K562 (cell line): ENCODE measurements around the gene TMOD3. TPM values are rescaled to one million over a fixed set of nuclear protein-coding genes. Genes with fewer than 3 reads are reported as not detected.

Experiments used
- ATAC-seq: fragments of 200-7000 bp; cut with Tn5 transposase; 3 replicates; pipeline ENCODE4 v1.9.1; 2020; ENCODE audit warnings: moderate library complexity
- BruUV-seq: library from RNA; stranded (reverse); fragments of 400-500 nt; replicated peaks from 2 replicates; lab custom pipeline; 2021; lab: Mats Ljungman, UMichigan
- CTCF ChIA-PET: fragments of 300-600 bp; formaldehyde crosslinking; extraction: SDS; loops from one replicate; lab custom pipeline; 2021; ENCODE audit warnings: low intra/inter-chr PET ratio; lab: Yijun Ruan, JAX
- POLR2A ChIA-PET: fragments of 300-600, 350-650 bp; sonication (Branson Sonifier 250); formaldehyde crosslinking; extraction: SDS; loops from one replicate; lab custom pipeline; 2021; ENCODE audit warnings: antibody characterized with exemption, inconsistent platforms; lab: Yijun Ruan, JAX
- DNase-seq, 4 experiments: peaks; one replicate each; pipeline versions ENCODE4 v3.0.0 to v3.0.0-alpha.2; 2011 to 2018; ENCODE audit warnings: low spot score in 3 of 4, mixed read lengths in 3 of 4; ENCODE audit errors: extremely low read depth in 1 of 4
- FAIRE-seq: peaks from 2 replicates; lab custom pipeline; 2011; peaks lifted over from hg19 to GRCh38; lab: Jason Lieb, UNC
- H2AFZ ChIP-seq: 2 replicates; pipeline ENCODE4 v1.6.0; 2011; ENCODE audit warnings: low read depth, low read length, control low read depth, inconsistent platforms
- H3K27ac ChIP-seq: fragments of 200-600 bp; 3 replicates; pipeline ENCODE4 v1.8.0; 2011; ENCODE audit warnings: low read depth, mild to moderate bottlenecking, control low read depth, inconsistent platforms, low read length, moderate library complexity, mixed read lengths; ENCODE audit errors: extremely low read depth
- H3K27me3 ChIP-seq, 2 experiments: fragments of 300-600 bp in 1 of 2; 2 replicates in 1 of 2; 3 replicates in 1 of 2; pipeline versions ENCODE4 v1.6.0 to v1.8.0; 2011; ENCODE audit warnings: inconsistent platforms in 2 of 2, low read length in 2 of 2, mild to moderate bottlenecking in 1 of 2, mixed read lengths in 1 of 2, moderate library complexity in 1 of 2; ENCODE audit not compliant: control insufficient read depth in 2 of 2, insufficient read depth in 2 of 2
- H3K36me3 ChIP-seq: fragments of 300-600 bp; 3 replicates; pipeline ENCODE4 v1.8.0; 2011; ENCODE audit warnings: mild to moderate bottlenecking, low read length, inconsistent platforms; ENCODE audit not compliant: control insufficient read depth, insufficient read depth
- H3K4me1 ChIP-seq, 2 experiments: fragments of 200-600 bp in 1 of 2; replicated peaks in 1 of 2; 2 replicates in 1 of 2; 3 replicates in 1 of 2; pipeline versions ENCODE4 v1.5.1 to v1.8.0; 2011; ENCODE audit warnings: inconsistent platforms in 2 of 2, low read length in 2 of 2, mild to moderate bottlenecking in 1 of 2, mixed read lengths in 1 of 2, moderate library complexity in 1 of 2; ENCODE audit not compliant: control insufficient read depth in 2 of 2, insufficient read depth in 2 of 2
- H3K4me2 ChIP-seq: 2 replicates; pipeline ENCODE4 v1.6.1; 2011; ENCODE audit warnings: low read length, control low read depth, inconsistent platforms, mixed read lengths; ENCODE audit not compliant: insufficient read depth
- H3K4me3 ChIP-seq: fragments of 200-600 bp; sonication (generic), shearing (Covaris generic); 2 replicates; pipeline ENCODE4 v1.5.1; 2016; ENCODE audit warnings: control low read depth, inconsistent platforms
- H3K79me2 ChIP-seq: fragments of 200-600 bp; 3 replicates; pipeline ENCODE4 v1.8.0; 2011; ENCODE audit warnings: low read length, inconsistent platforms; ENCODE audit not compliant: control insufficient read depth, insufficient read depth
- H3K9ac ChIP-seq, 2 experiments: 2 replicates each; pipeline versions ENCODE4 v1.6.0 to v1.6.1; 2011; ENCODE audit warnings: low read depth in 2 of 2, low read length in 2 of 2, control low read depth in 1 of 2, inconsistent platforms in 1 of 2, mild to moderate bottlenecking in 1 of 2, mixed read lengths in 1 of 2; ENCODE audit not compliant: insufficient read depth in 1 of 2
- H3K9me1 ChIP-seq: one replicate; pipeline ENCODE4 v1.6.0; 2011; ENCODE audit warnings: inconsistent platforms, mild to moderate bottlenecking, low read length, moderate library complexity; ENCODE audit not compliant: control insufficient read depth, insufficient read depth
- H3K9me3 ChIP-seq: replicated peaks from 2 replicates; pipeline ENCODE4 v1.5.1; 2011; ENCODE audit warnings: low read depth, low read length, inconsistent platforms; ENCODE audit not compliant: control insufficient read depth, insufficient read depth
- H4K20me1 ChIP-seq: replicated peaks from 2 replicates; pipeline ENCODE4 v1.6.1; 2011; ENCODE audit warnings: low read length, inconsistent platforms, mixed read lengths; ENCODE audit not compliant: control insufficient read depth, insufficient read depth
- E2F3 ChIP-seq: fragments of 250-450 bp; sonication (Bioruptor Pico); IDR thresholded peaks from 2 replicates; pipeline ENCODE4 v1.4.0; 2020; ENCODE audit warnings: mild to moderate bottlenecking
- MAFG ChIP-seq: fragments of 450-650 bp; conservative IDR thresholded peaks from 2 replicates; pipeline ENCODE4 v1.6.1; 2016; ENCODE audit warnings: missing genetic modification characterization, missing compliant biosample characterization
- MYC ChIP-seq, 2 experiments: fragments of 250-450 bp in 1 of 2; sonication (Bioruptor Pico) in 1 of 2; IDR thresholded peaks; 2 replicates each; pipeline versions ENCODE4 v1.5.1 to v1.6.1; 2012 to 2021; ENCODE audit warnings: low read depth in 2 of 2, borderline replicate concordance in 1 of 2, improper control_type of control experiment in 1 of 2, low read length in 1 of 2, mild to moderate bottlenecking in 1 of 2, moderate library complexity in 1 of 2
- NCOR1 ChIP-seq: fragments of 450-650 bp; IDR thresholded peaks from 2 replicates; pipeline ENCODE4 v1.6.1; 2016; ENCODE audit warnings: mild to moderate bottlenecking, moderate library complexity
- RBBP5 ChIP-seq: fragments of 200-600 bp; sonication (generic); IDR thresholded peaks from 2 replicates; pipeline ENCODE4 v1.6.1; 2012; ENCODE audit warnings: borderline replicate concordance, mild to moderate bottlenecking, low read length, control low read depth, inconsistent platforms; ENCODE audit not compliant: insufficient read depth, poor library complexity, severe bottlenecking
- SAP30 ChIP-seq: fragments of 200-600 bp; sonication (generic); IDR thresholded peaks from 2 replicates; pipeline ENCODE4 v1.6.1; 2012; ENCODE audit warnings: borderline replicate concordance, low read depth, mild to moderate bottlenecking, moderate library complexity, low read length, control low read depth, inconsistent platforms; ENCODE audit not compliant: insufficient read depth, poor library complexity, severe bottlenecking
- SRSF7 ChIP-seq: fragments of 200-400 bp; formaldehyde crosslinking; optimal IDR thresholded peaks from 2 replicates; pipeline ENCODE3; 2017; ENCODE audit warnings: mild to moderate bottlenecking, low read depth, low read length
- ZNF133 ChIP-seq: fragments of 250-450 bp; sonication (Bioruptor Pico); IDR thresholded peaks from 2 replicates; pipeline ENCODE4 v1.4.0; 2020; ENCODE audit warnings: mild to moderate bottlenecking
- ZNF146 ChIP-seq: IDR thresholded peaks from one replicate; pipeline ENCODE4 v1.6.1; 2018; ENCODE audit warnings: missing compliant biosample characterization; ENCODE audit not compliant: unreplicated experiment
- ZNF644 ChIP-seq: fragments of 200-800 bp; sonication (Bioruptor generic); IDR thresholded peaks from 2 replicates; pipeline ENCODE4 v1.6.1; 2016; ENCODE audit warnings: low read depth, missing genetic modification characterization, missing compliant biosample characterization
- ZSCAN32 ChIP-seq: fragments of 450-650 bp; formaldehyde crosslinking; IDR thresholded peaks from 2 replicates; pipeline ENCODE4 v1.4.0; 2020; ENCODE audit warnings: mild to moderate bottlenecking, moderate library complexity
- WGBS: fragments of 100-300 bp; shearing (Covaris generic); methylation state at CpG from one replicate; pipeline ENCODE4 v1.1.6; 2016; ENCODE audit warnings: low coverage, mixed read lengths; ENCODE audit not compliant: insufficient coverage; ENCODE audit errors: missing lambda C conversion rate; 5-methylcytosine and 5-hydroxymethylcytosine counted together
- in situ Hi-C: fragments of 300-500 bp; cut with MboI; formaldehyde crosslinking; loops from 4 replicates; pipeline ENCODE4 v1.15.0; 2018; ENCODE audit warnings: inconsistent platforms, mixed read lengths
- intact Hi-C: fragments of 100-400 bp; cut with micrococcal nuclease; formaldehyde crosslinking; loops from 2 replicates; pipeline ENCODE4 v1.14.2; 2022
- polyA plus RNA-seq, 8 experiments: library from polyadenylated mRNA; depleted of rRNA in 4 of 8; stranded (reverse) in 5 of 8; unstranded in 3 of 8; fragments of >200 nt; fragmentation: Nextera tagmentation in 2 of 8; fragmentation: Illumina TruSeq in 1 of 8; extraction: Ambion mirVana in 2 of 8; extraction: Trizol in 1 of 8; gene quantifications; 2 replicates each; pipeline versions ENCODE4 v1.2.1 to v1.2.3, GENCODE V29; 2011 to 2014; ENCODE audit warnings: inconsistent platforms in 1 of 8, missing spikeins in 1 of 8
- total RNA-seq, 7 experiments: library from RNA; depleted of rRNA in 6 of 7; stranded (reverse); fragments of >200 nt in 6 of 7; fragmentation: Illumina TruSeq in 2 of 7; extraction: Trizol in 2 of 7; gene quantifications; 2 replicates each; pipeline versions ENCODE4 v1.2.1 to v1.2.3, GENCODE V29; 2011 to 2021; ENCODE audit warnings: low replicate concordance in 1 of 7
- TF ChIP-seq, protein P1 (sequence below): IDR thresholded peaks from 3 replicates; pipeline ENCODE4 v1.6.1; 2011; ENCODE audit warnings: borderline replicate concordance, mild to moderate bottlenecking; ENCODE audit not compliant: insufficient read length, insufficient read depth
- TF ChIP-seq, protein P2 (sequence below): fragments of 250-450 bp; sonication (Bioruptor Pico); IDR thresholded peaks from 2 replicates; pipeline ENCODE4 v1.8.0; 2022; ENCODE audit warnings: inconsistent platforms
- TF ChIP-seq, protein P3 (sequence below): sonication (generic); formaldehyde crosslinking; IDR thresholded peaks from 2 replicates; pipeline ENCODE4 v1.8.1; 2023; ENCODE audit warnings: mild to moderate bottlenecking, missing genetic modification reagents
- TF ChIP-seq, protein P4 (sequence below): IDR thresholded peaks from 2 replicates; pipeline ENCODE4 v1.6.1; 2011; ENCODE audit not compliant: insufficient read length; ENCODE audit errors: extremely low read depth

The TMOD3 gene
- total and polyA plus RNA-seq, 9 of the 15 experiments (the other 6 are each of a cell fraction or from before 2014, with no cell fraction given): 6.8 to 45.0 (median 30.9) TPM

DNA sequence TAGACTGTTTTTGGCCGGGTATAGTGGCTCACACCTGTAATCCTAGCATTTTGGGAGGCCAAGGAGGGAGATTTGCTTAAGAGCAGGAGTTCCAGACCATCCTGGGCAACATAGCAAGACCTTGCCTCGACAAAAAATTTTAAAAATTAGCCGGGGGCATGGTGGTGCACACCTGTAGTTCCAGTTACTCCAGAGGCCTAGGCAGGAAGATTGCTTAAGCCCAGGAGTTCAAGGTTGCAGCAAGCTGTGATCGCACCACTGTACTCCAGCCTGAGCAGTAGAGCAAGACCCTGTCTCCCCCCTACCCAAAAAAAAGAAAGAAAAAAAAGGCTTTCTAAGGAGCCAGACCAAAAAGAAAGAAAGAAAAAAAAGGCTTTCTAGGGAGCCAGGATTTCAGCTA, 36.7 kb downstream of the TMOD3 start (continued):
- TF ChIP-seq, protein P1, sequence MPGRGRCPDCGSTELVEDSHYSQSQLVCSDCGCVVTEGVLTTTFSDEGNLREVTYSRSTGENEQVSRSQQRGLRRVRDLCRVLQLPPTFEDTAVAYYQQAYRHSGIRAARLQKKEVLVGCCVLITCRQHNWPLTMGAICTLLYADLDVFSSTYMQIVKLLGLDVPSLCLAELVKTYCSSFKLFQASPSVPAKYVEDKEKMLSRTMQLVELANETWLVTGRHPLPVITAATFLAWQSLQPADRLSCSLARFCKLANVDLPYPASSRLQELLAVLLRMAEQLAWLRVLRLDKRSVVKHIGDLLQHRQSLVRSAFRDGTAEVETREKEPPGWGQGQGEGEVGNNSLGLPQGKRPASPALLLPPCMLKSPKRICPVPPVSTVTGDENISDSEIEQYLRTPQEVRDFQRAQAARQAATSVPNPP: no peak
- TF ChIP-seq, protein P2, sequence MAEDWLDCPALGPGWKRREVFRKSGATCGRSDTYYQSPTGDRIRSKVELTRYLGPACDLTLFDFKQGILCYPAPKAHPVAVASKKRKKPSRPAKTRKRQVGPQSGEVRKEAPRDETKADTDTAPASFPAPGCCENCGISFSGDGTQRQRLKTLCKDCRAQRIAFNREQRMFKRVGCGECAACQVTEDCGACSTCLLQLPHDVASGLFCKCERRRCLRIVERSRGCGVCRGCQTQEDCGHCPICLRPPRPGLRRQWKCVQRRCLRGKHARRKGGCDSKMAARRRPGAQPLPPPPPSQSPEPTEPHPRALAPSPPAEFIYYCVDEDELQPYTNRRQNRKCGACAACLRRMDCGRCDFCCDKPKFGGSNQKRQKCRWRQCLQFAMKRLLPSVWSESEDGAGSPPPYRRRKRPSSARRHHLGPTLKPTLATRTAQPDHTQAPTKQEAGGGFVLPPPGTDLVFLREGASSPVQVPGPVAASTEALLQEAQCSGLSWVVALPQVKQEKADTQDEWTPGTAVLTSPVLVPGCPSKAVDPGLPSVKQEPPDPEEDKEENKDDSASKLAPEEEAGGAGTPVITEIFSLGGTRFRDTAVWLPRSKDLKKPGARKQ (CRISPR knock-in tag): no peak

DNA sequence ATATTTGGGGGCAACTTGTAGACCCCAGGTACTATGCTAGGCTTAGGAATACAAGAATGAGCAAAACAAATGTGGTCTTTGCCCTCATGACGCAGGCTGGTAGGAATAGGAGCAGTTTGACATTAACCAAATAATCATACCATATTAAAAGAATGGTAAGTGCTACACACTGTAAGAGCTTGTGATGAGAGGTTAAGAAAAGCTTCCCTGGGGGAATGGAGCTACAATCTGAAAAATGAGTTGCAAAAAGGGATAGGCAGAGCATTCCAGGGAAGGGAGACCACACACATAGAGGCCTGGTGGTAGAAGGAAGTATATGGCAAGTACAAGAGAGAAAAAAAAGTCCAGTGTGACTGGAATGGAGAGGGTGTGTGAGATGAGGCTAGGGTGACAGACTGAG, 37.3 kb downstream of the TMOD3 start:
- no TSS peak for BruUV-seq
- Histone ChIP-seq H3K4me3 (no peak overlapping the region), H3K9ac (no peak overlapping the region), H3K79me2 (no peaks in the 10 kb centered on the region), H3K9me1 (no peaks in the 10 kb centered on the region), H3K27me3 (no peaks in the 10 kb centered on the region), H3K4me1 (no peaks in the 10 kb centered on the region; a peak in 2 of 5 replicates), H3K4me2 (no peak overlapping the region), H2AFZ (no peak overlapping the region), H3K9me3 (no peaks in the 10 kb centered on the region; the same call in 1 of the 2 replicates), H3K36me3 (peaks cover 70% of the 10 kb centered on the region; the same call in 2 of the 3 replicates), H3K27ac (no peak overlapping the region), H4K20me1 (no peaks in the 10 kb centered on the region)
- FAIRE-seq (no peak), ATAC-seq (peak; percentile 44; the same call in 1 of the 3 replicates), DNase-seq (no peak)
- in situ Hi-C loops (no loop called here), intact Hi-C loops (no loop called here)
- ChIA-PET CTCF (no interaction called here), POLR2A (no interaction called here)
- WGBS: 95% methylated on average over 1 of the region's 1 CpG
- no peak for TF ChIP-seq MAFG
- no peak for TF ChIP-seq ZNF146 (CRISPR knock-in tag)
- TF ChIP-seq, protein P3, sequence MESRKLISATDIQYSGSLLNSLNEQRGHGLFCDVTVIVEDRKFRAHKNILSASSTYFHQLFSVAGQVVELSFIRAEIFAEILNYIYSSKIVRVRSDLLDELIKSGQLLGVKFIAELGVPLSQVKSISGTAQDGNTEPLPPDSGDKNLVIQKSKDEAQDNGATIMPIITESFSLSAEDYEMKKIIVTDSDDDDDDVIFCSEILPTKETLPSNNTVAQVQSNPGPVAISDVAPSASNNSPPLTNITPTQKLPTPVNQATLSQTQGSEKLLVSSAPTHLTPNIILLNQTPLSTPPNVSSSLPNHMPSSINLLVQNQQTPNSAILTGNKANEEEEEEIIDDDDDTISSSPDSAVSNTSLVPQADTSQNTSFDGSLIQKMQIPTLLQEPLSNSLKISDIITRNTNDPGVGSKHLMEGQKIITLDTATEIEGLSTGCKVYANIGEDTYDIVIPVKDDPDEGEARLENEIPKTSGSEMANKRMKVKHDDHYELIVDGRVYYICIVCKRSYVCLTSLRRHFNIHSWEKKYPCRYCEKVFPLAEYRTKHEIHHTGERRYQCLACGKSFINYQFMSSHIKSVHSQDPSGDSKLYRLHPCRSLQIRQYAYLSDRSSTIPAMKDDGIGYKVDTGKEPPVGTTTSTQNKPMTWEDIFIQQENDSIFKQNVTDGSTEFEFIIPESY (CRISPR knock-in tag): no peak
- no peak for TF ChIP-seq RBBP5
- TF ChIP-seq MYC (IDR thresholded peaks at IDR 0.05; ENCODE audit: low read depth, low read length): no peak
- no peak for TF ChIP-seq MYC (CRISPR knock-in tag; IDR thresholded peaks at IDR 0.05; ENCODE audit: borderline replicate concordance, low read depth)
- no peak for TF ChIP-seq ZSCAN32
- TF ChIP-seq ZNF133 (CRISPR knock-in tag): no peak
- no peak for TF ChIP-seq NCOR1
- TF ChIP-seq E2F3 (CRISPR knock-in tag): no peak
- no peak for TF ChIP-seq ZNF644 (tag)
- TF ChIP-seq, protein P4, sequence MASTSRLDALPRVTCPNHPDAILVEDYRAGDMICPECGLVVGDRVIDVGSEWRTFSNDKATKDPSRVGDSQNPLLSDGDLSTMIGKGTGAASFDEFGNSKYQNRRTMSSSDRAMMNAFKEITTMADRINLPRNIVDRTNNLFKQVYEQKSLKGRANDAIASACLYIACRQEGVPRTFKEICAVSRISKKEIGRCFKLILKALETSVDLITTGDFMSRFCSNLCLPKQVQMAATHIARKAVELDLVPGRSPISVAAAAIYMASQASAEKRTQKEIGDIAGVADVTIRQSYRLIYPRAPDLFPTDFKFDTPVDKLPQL: no peak
- no peak for TF ChIP-seq SRSF7
- no peak for TF ChIP-seq SAP30
